OCI-LY3 (cell line): ENCODE data around the gene B4GALNT3.

Experiments
- CTCF ChIP-seq: fragments of 200-600, 300-600 bp; sonication (generic); IDR thresholded peaks from 2 replicates; pipeline ENCODE4 v1.5.1; 2014; ENCODE audit warnings: antibody characterized with exemption, low read length, low read depth
- EZH2phosphoT487 ChIP-seq: fragments of 200-600 bp; shearing (Covaris generic); IDR thresholded peaks from 2 replicates; pipeline ENCODE4 v1.6.1; 2018; ENCODE audit warnings: antibody characterized with exemption, mixed run types, low read depth

DNA sequence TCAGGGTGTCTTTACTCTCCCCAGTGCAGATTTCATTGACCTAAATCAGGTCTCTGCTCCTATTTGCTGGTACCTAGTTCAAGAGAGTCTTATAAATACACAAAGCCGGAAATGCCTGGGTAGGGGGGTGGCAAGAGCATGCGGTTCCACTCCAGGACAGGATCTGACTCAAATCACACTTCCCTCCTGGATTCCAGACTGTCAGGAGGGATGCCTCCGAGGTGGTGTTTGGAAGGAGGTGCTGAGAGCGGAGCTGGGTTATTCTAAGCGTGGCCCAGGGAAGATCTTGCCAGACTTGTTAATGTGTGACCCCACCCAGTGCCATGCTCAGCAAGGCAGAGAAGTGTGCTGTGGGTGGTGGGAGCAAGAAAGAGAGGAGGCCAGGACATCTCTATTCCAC is 49.8 kb downstream of the B4GALNT3 start:
- TF ChIP-seq CTCF: no peak
- no peak for TF ChIP-seq EZH2phosphoT487
